Ammon's horn (tissue), 1 donor: ENCODE measurements around the gene FCHO2.

Experiments
- DNase-seq: peaks from one replicate; pipeline ENCODE4 v3.0.0-alpha.2; 2016; ENCODE audit warnings: low spot score

The FCHO2 gene

GRCh38 chr5:73135021-73135420 is 179.2 kb downstream of the FCHO2 start:
- no peak for DNase-seq

DNA sequence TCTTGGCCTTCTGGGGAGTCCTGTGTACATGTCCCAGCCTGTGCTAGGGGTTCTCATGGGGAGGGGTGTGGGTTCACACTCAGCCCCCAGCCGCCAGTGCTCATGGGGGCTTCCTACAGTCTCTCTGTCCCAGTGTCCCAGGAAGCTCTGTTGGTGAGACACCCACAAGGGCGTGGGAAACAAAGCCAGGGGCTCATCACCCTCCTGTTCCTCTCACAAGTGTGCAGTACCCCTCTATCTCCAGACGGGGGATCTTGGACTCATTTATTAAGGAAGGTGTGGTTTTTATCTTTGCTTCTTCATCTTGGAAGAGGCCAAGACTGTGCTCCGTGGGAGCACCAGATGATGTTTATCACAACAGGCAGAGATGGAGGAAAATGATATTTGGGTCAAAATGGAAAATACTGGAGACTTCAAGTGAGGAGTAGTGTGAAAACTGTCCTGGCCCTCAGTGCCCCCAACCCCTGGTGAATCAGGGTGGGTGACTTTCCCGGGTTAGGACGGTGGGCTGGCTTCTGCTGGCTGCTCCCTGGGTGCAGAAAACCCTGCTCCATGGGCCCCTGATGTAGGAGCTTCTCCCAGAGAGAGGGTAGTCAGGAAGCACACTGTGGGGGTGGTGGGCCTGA is 179.7 kb downstream of the FCHO2 start:
- DNase-seq, result no peak

GRCh38 chr5:73136055-73136562 is 180.3 kb downstream of the FCHO2 start:
- no peak for DNase-seq

DNA sequence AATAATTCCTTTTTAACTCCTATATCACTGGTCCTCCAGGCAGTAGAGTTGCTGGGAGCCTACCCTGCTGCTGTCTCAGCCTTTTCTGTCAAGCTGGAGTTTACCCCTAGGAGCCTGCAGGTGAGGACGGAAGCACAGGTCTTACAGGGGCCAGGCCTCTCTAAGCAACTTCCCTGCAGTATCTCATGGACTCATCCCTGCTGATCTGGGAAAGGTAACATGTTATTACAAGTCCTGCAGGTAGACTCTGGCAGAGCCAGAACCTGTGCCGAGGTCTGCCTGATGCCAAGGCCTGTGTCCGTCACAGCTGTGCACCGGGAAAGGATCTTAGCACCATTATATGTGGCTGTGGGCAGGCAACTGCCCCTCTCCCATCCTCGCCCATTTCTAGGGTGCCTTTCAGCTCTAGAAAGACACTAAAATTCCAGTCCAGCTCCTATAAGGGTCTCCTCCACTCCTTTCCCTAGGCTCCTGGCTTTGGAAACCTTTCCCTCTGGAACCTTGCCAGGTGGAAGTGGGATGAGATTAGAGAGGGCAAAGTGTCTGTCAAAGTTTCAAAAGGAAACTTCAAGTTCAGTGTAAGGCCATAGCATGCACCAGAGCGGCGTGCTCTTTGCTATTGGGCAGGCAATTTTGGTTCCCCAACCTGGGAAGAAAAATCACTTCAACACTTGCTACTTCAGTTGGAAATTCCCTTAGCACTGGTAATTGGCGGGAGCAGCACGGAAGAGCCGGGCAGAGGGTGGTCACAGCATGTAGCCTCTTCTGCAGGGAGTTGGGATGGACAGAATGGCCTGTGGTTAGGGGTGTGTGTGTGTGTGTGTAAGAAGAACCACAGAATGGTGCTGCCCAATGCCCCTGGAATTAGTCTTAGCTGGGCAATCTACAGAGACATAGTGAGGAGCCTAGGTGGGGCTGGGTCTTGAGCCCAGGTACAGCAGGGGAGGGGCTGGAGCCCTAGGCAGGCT is 182.0 kb downstream of the FCHO2 start:
- DNase-seq, result no peak

- no peak for DNase-seq
These were observed 183.6 kb downstream of the FCHO2 start for GRCh38 chr5:73139485-73139884.
